HAP-1 (cell line): ENCODE results near the gene TTC28.

Source experiments
- DNase-seq, 2 experiments: peaks; one replicate each; pipeline ENCODE4 v3.0.0-alpha.2; 2016 to 2020; ENCODE audit warnings: low spot score in 2 of 2
- H3K27me3 ChIP-seq: fragments of 250-450 bp; sonication (Bioruptor Pico); 2 replicates; pipeline ENCODE4 v1.5.1; 2020; ENCODE audit warnings: low read depth, mild to moderate bottlenecking, moderate library complexity
- H3K36me3 ChIP-seq: fragments of 250-450 bp; sonication (Bioruptor Pico); replicated peaks from 2 replicates; pipeline ENCODE4 v1.5.1; 2020; ENCODE audit warnings: mild to moderate bottlenecking
- H3K4me1 ChIP-seq: fragments of 250-450 bp; sonication (Bioruptor Pico); 2 replicates; pipeline ENCODE4 v1.5.1; 2020; ENCODE audit warnings: mild to moderate bottlenecking
- H3K4me3 ChIP-seq: fragments of 250-450 bp; sonication (Bioruptor Pico); 2 replicates; pipeline ENCODE4 v1.5.1; 2020; ENCODE audit warnings: mild to moderate bottlenecking, moderate library complexity
- H3K9me3 ChIP-seq: fragments of 250-450 bp; sonication (Bioruptor Pico); 2 replicates; pipeline ENCODE4 v1.5.1; 2020; ENCODE audit warnings: mild to moderate bottlenecking, moderate library complexity
- in situ Hi-C: fragments of 300-500 bp; cut with MboI; formaldehyde crosslinking; loops from 3 replicates; pipeline ENCODE4 v1.14.3; 2020; ENCODE audit warnings: low sequenced_read_pairs, inconsistent platforms, mixed read lengths

TTC28 gene

GRCh38 chr22:28358312-28358711 lies 321.3 kb downstream of the TTC28 start:
- Histone ChIP-seq H3K4me1 (peaks cover 13% of the 10 kb centered on the region), H3K27me3 (no peaks in the 10 kb centered on the region), H3K36me3 (no peaks in the 10 kb centered on the region), H3K9me3 (peaks cover 4% of the 10 kb centered on the region; the same call in 1 of the 2 replicates), H3K4me3 (no peak overlapping the region)
- peak in 1 of 2 experiments; percentile 75 for DNase-seq
- in situ Hi-C loops = no loop called here

GRCh38 chr22:28357193-28357592 lies 322.4 kb downstream of the TTC28 start:
- no peak for DNase-seq
- Histone ChIP-seq H3K4me1 (peaks cover 13% of the 10 kb centered on the region), H3K4me3 (no peak overlapping the region), H3K27me3 (no peaks in the 10 kb centered on the region), H3K9me3 (no peaks in the 10 kb centered on the region), H3K36me3 (no peaks in the 10 kb centered on the region)
- in situ Hi-C loops = no loop called here

GRCh38 chr22:28351476-28351875 lies 328.2 kb downstream of the TTC28 start:
- no peak overlapping the region for H3K4me3 ChIP-seq
- H3K9me3 ChIP-seq = no peaks in the 10 kb centered on the region
- peaks cover 19% of the 10 kb centered on the region for H3K4me1 ChIP-seq
- no peak for DNase-seq
- no peaks in the 10 kb centered on the region for H3K36me3 ChIP-seq
- no peaks in the 10 kb centered on the region for H3K27me3 ChIP-seq
- in situ Hi-C loops = no loop called here

GRCh38 chr22:28348613-28349609 lies 330.7 kb downstream of the TTC28 start:
- peaks cover 19% of the 10 kb centered on the region for H3K4me1 ChIP-seq
- in situ Hi-C loops = no loop called here
- no peak for DNase-seq
- no peaks in the 10 kb centered on the region for H3K36me3 ChIP-seq
- H3K4me3 ChIP-seq = no peak overlapping the region
- no peaks in the 10 kb centered on the region for H3K9me3 ChIP-seq
- no peaks in the 10 kb centered on the region for H3K27me3 ChIP-seq

GRCh38 chr22:28346308-28346707 lies 333.3 kb downstream of the TTC28 start:
- Histone ChIP-seq H3K4me1 (peaks cover 14% of the 10 kb centered on the region), H3K27me3 (no peaks in the 10 kb centered on the region), H3K4me3 (no peak overlapping the region), H3K36me3 (no peaks in the 10 kb centered on the region), H3K9me3 (no peaks in the 10 kb centered on the region)
- in situ Hi-C loops = no loop called here
- no peak for DNase-seq

- Histone ChIP-seq H3K4me1 (peaks cover 7% of the 10 kb centered on the region; the same call in 1 of the 2 replicates), H3K36me3 (no peaks in the 10 kb centered on the region), H3K27me3 (no peaks in the 10 kb centered on the region), H3K4me3 (no peak overlapping the region), H3K9me3 (no peaks in the 10 kb centered on the region)
- in situ Hi-C loops = no loop called here
- no peak for DNase-seq
Observed at GRCh38 chr22:28344918-28345703, 334.5 kb downstream of the TTC28 start.

- H3K4me3 ChIP-seq = no peak overlapping the region
- in situ Hi-C loops = no loop called here
- peaks cover 5% of the 10 kb centered on the region; the same call in 1 of the 2 replicates for H3K4me1 ChIP-seq
- H3K27me3 ChIP-seq = no peaks in the 10 kb centered on the region
- no peak for DNase-seq
- H3K9me3 ChIP-seq = no peaks in the 10 kb centered on the region
- no peaks in the 10 kb centered on the region for H3K36me3 ChIP-seq
Observed at GRCh38 chr22:28341001-28341400, 338.6 kb downstream of the TTC28 start.

GRCh38 chr22:28333088-28333487 lies 346.6 kb downstream of the TTC28 start:
- Histone ChIP-seq H3K4me3 (no peak overlapping the region), H3K9me3 (peaks cover 2% of the 10 kb centered on the region; the same call in 1 of the 2 replicates), H3K36me3 (no peaks in the 10 kb centered on the region), H3K4me1 (0 out of 2 replicates have a peak, but pooled peaks cover 2% of the 10 kb centered on the region), H3K27me3 (no peaks in the 10 kb centered on the region)
- in situ Hi-C loops = no loop called here
- DNase-seq = no peak

GRCh38 chr22:28332410-28332809 lies 347.2 kb downstream of the TTC28 start:
- DNase-seq = no peak
- Histone ChIP-seq H3K27me3 (no peaks in the 10 kb centered on the region), H3K9me3 (peaks cover 2% of the 10 kb centered on the region; the same call in 1 of the 2 replicates), H3K4me3 (no peak overlapping the region), H3K36me3 (no peaks in the 10 kb centered on the region), H3K4me1 (0 out of 2 replicates have a peak, but pooled peaks cover 2% of the 10 kb centered on the region)
- in situ Hi-C loops = no loop called here

- no peak for DNase-seq
- Histone ChIP-seq H3K36me3 (no peaks in the 10 kb centered on the region), H3K4me3 (no peak overlapping the region), H3K27me3 (no peaks in the 10 kb centered on the region), H3K4me1 (0 out of 2 replicates have a peak, but pooled peaks cover 2% of the 10 kb centered on the region), H3K9me3 (peaks cover 2% of the 10 kb centered on the region; the same call in 1 of the 2 replicates)
- in situ Hi-C loops = no loop called here
Observed at GRCh38 chr22:28331695-28332094, 347.9 kb downstream of the TTC28 start.

GRCh38 chr22:28329186-28330073 lies 350.2 kb downstream of the TTC28 start:
- H3K4me3 ChIP-seq = no peak overlapping the region
- H3K27me3 ChIP-seq = no peaks in the 10 kb centered on the region
- no peaks in the 10 kb centered on the region for H3K36me3 ChIP-seq
- 0 out of 2 replicates have a peak, but pooled peaks cover 2% of the 10 kb centered on the region for H3K4me1 ChIP-seq
- in situ Hi-C loops = no loop called here
- H3K9me3 ChIP-seq = no peaks in the 10 kb centered on the region
- DNase-seq = no peak

- DNase-seq = no peak
- H3K27me3 ChIP-seq = no peaks in the 10 kb centered on the region
- in situ Hi-C loops = no loop called here
- no peaks in the 10 kb centered on the region for H3K9me3 ChIP-seq
- no peak overlapping the region for H3K4me3 ChIP-seq
- H3K4me1 ChIP-seq = 0 out of 2 replicates have a peak, but pooled peaks cover 2% of the 10 kb centered on the region
- no peaks in the 10 kb centered on the region for H3K36me3 ChIP-seq
Observed at GRCh38 chr22:28328756-28329155, 350.9 kb downstream of the TTC28 start.

- H3K9me3 ChIP-seq = no peaks in the 10 kb centered on the region
- in situ Hi-C loops = no loop called here
- no peaks in the 10 kb centered on the region for H3K4me1 ChIP-seq
- DNase-seq = no peak
- H3K27me3 ChIP-seq = no peaks in the 10 kb centered on the region
- H3K4me3 ChIP-seq = no peak overlapping the region
- no peaks in the 10 kb centered on the region for H3K36me3 ChIP-seq
Observed at GRCh38 chr22:28316014-28316413, 363.6 kb downstream of the TTC28 start.
